DMS114 treated with DMSO at 0.1 percent for 48 hours (cell line): ENCODE measurements around the gene LTF.

Experiments
- DNase-seq: peaks from one replicate; lab custom pipeline; 2025; ENCODE audit not compliant: unreplicated experiment; lab: John Stamatoyannopoulos, UW

The LTF gene

GRCh38 chr3:46470831-46471230 lies 6.1 kb upstream of the LTF start:
- no peak for DNase-seq

- no peak for DNase-seq
These were observed 5.1 kb upstream of the LTF start for GRCh38 chr3:46469680-46470357.

- no peak for DNase-seq
These were observed 4.3 kb upstream of the LTF start for GRCh38 chr3:46468753-46469600.

- DNase-seq, result no peak
These were observed 2.9 kb upstream of the LTF start for GRCh38 chr3:46467562-46467961.

GRCh38 chr3:46466871-46467403 lies 2.2 kb upstream of the LTF start:
- DNase-seq, result no peak

GRCh38 chr3:46466273-46466672 lies 1.6 kb upstream of the LTF start:
- no peak for DNase-seq

GRCh38 chr3:46465196-46465520 lies 453 bp upstream of the LTF start:
- DNase-seq, result no peak

- DNase-seq, result no peak
These were observed 850 bp downstream of the LTF start for GRCh38 chr3:46463868-46464241.

- no peak for DNase-seq
These were observed 1.4 kb downstream of the LTF start for GRCh38 chr3:46463120-46463867.

GRCh38 chr3:46462511-46462910 lies 2.2 kb downstream of the LTF start:
- DNase-seq, result no peak

GRCh38 chr3:46462111-46462510 lies 2.6 kb downstream of the LTF start:
- DNase-seq, result no peak

- no peak for DNase-seq
These were observed 4.7 kb downstream of the LTF start for GRCh38 chr3:46460051-46460450.

- no peak for DNase-seq
These were observed 8.6 kb downstream of the LTF start for GRCh38 chr3:46456118-46456517.

GRCh38 chr3:46455231-46456115 lies 9.2 kb downstream of the LTF start:
- DNase-seq, result no peak

- no peak for DNase-seq
These were observed 10.1 kb downstream of the LTF start for GRCh38 chr3:46454606-46455005.

- no peak for DNase-seq
These were observed 10.5 kb downstream of the LTF start for GRCh38 chr3:46454209-46454595.

- DNase-seq, result no peak
These were observed 11.0 kb downstream of the LTF start for GRCh38 chr3:46453526-46454208.

- DNase-seq, result no peak
These were observed 14.8 kb downstream of the LTF start for GRCh38 chr3:46449755-46450552.

GRCh38 chr3:46448721-46449120 lies 16.0 kb downstream of the LTF start:
- no peak for DNase-seq
